Measurements from ENCODE around the gene PKP4. TPM values are rescaled to one million over a fixed set of nuclear protein-coding genes. Genes with fewer than 3 reads are reported as not detected.

The PKP4 gene
- total RNA-seq, 1 experiment from 2014 or later, result 55.2 TPM

DNA sequence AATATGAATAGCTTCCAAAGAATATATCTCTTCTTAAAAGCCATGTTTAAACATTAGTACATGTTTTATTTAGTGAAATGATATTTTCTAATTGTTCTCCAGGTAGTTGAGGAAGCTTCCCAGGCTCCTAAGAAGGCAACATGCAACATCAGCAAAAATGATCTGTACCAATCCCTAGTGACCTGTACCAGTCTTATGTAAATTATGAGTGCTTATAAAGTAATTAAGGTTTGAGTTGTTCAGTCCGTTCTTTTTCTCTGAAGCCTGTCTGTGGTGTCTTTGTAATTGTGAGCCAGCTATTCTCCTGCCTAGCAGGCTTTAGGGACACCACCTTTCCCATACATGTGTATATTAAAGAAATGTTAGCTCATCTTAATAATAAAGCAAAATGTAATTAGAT, 98.2 kb downstream of the PKP4 start:
- Histone ChIP-seq H3K79me2 (ENCODE audit: insufficient read depth, low read length) (no peaks in the 10 kb centered on the region), H3K4me3 (replicated peaks in 1 of 2; ENCODE audit: low read depth in 1 of 2, low read length in 2 of 2) (no peak overlapping the region), H3K4me2 (ENCODE audit: low read length) (no peak overlapping the region), H3K36me3 (ENCODE audit: control insufficient read depth in 1 of 2, insufficient read depth in 2 of 2, low read length in 2 of 2) (no peaks in the 10 kb centered on the region), H4K20me1 (ENCODE audit: insufficient read depth) (no peaks in the 10 kb centered on the region), H3K9me2 (ENCODE audit: insufficient read depth) (no peaks in the 10 kb centered on the region), H3K9ac (ENCODE audit: low read length) (no peak overlapping the region), H3K27ac (ENCODE audit: low read depth, low read length) (no peak overlapping the region), H3K27me3 (ENCODE audit: insufficient read depth, low read length) (no peaks in the 10 kb centered on the region), H3K4me1 (ENCODE audit: control insufficient read depth in 1 of 2, insufficient read depth in 2 of 2, low read length in 2 of 2) (no peaks in the 10 kb centered on the region), H2AFZ (ENCODE audit: low read depth, low read length, poor library complexity, severe bottlenecking) (no peak overlapping the region), H3K9me3 (ENCODE audit: control insufficient read depth in 1 of 2, insufficient read depth in 1 of 2, low read depth in 1 of 2, low read length in 2 of 2) (no peaks in the 10 kb centered on the region)
- BruUV-seq (replicated peaks), result no TSS peak
- no peak for ATAC-seq
- no peak for TF ChIP-seq CEBPB (IDR thresholded peaks at IDR 0.05; ENCODE audit: low read depth)
- DNase-seq (ENCODE audit: low read depth, low spot score), result no peak
- RAD21 ChIA-PET (ENCODE audit: low non-redundant PET in 1 of 2, low total read pairs in 2 of 2, uncharacterized antibody in 2 of 2, unreplicated experiment in 2 of 2), result no interaction called here
- POLR2A ChIA-PET, result no interaction called here
- intact Hi-C loops (cut with micrococcal nuclease), result no loop called here
- CTCF ChIA-PET, result no interaction called here

DNA sequence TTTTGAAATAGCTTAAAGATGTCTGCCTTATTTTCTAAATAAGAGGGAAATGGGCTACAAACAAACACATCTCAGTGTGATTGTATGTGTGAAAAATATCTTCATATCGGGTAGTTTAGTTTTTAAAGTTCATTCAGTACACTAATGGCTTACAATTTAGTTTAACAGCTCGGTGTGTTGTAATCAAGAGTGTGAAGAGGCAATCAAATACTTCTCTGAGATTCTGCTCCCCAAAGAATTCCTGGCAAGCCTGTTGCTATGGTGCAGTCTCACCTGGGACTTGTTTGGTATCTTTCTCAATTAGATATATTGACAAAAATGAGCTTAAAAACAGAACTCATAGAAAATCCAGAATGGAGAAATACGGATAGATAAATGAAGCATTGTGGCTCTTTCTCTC, 99.4 kb downstream of the PKP4 start:
- Histone ChIP-seq H3K9me3 (ENCODE audit: control insufficient read depth in 1 of 2, insufficient read depth in 1 of 2, low read depth in 1 of 2, low read length in 2 of 2) (no peaks in the 10 kb centered on the region), H3K79me2 (ENCODE audit: insufficient read depth, low read length) (no peaks in the 10 kb centered on the region), H3K9me2 (ENCODE audit: insufficient read depth) (no peaks in the 10 kb centered on the region), H3K27ac (ENCODE audit: low read depth, low read length) (no peak overlapping the region), H3K4me1 (ENCODE audit: control insufficient read depth in 1 of 2, insufficient read depth in 2 of 2, low read length in 2 of 2) (no peaks in the 10 kb centered on the region), H3K27me3 (ENCODE audit: insufficient read depth, low read length) (no peaks in the 10 kb centered on the region), H3K4me3 (replicated peaks in 1 of 2; ENCODE audit: low read depth in 1 of 2, low read length in 2 of 2) (no peak overlapping the region), H3K9ac (ENCODE audit: low read length) (no peak overlapping the region), H3K4me2 (ENCODE audit: low read length) (no peak overlapping the region), H3K36me3 (ENCODE audit: control insufficient read depth in 1 of 2, insufficient read depth in 2 of 2, low read length in 2 of 2) (no peaks in the 10 kb centered on the region), H2AFZ (ENCODE audit: low read depth, low read length, poor library complexity, severe bottlenecking) (no peak overlapping the region), H4K20me1 (ENCODE audit: insufficient read depth) (no peaks in the 10 kb centered on the region)
- BruUV-seq (replicated peaks), result no TSS peak
- CTCF ChIA-PET, result no interaction called here
- DNase-seq (ENCODE audit: low read depth, low spot score), result no peak
- POLR2A ChIA-PET, result no interaction called here
- ATAC-seq, result no peak
- TF ChIP-seq SRF (IDR thresholded peaks at IDR 0.05; ENCODE audit: low read depth) (no peak), RAD21 (IDR thresholded peaks at IDR 0.05; ENCODE audit: low read depth) (no peak), SP1 (IDR thresholded peaks at IDR 0.05; ENCODE audit: low read depth) (no peak), ZNF274 (IDR thresholded peaks at IDR 0.05; ENCODE audit: low read depth, low read length) (no peak), POLR2A (IDR thresholded peaks at IDR 0.05; ENCODE audit: borderline replicate concordance, extremely low read depth, insufficient read depth, insufficient read length) (no peak), ELF1 (IDR thresholded peaks at IDR 0.05; ENCODE audit: borderline replicate concordance, low read depth) (no peak), EGR1 (IDR thresholded peaks at IDR 0.05; ENCODE audit: low read depth) (no peak), CBX3 (IDR thresholded peaks at IDR 0.05; ENCODE audit: low read depth) (no peak), TCF7L2 (IDR thresholded peaks at IDR 0.05; ENCODE audit: borderline replicate concordance, extremely low read depth, insufficient read depth, insufficient read length) (no peak), ZFX (IDR thresholded peaks at IDR 0.05) (no peak), EZH2 (IDR thresholded peaks at IDR 0.05) (no peak)
- TF ChIP-seq, protein P1, sequence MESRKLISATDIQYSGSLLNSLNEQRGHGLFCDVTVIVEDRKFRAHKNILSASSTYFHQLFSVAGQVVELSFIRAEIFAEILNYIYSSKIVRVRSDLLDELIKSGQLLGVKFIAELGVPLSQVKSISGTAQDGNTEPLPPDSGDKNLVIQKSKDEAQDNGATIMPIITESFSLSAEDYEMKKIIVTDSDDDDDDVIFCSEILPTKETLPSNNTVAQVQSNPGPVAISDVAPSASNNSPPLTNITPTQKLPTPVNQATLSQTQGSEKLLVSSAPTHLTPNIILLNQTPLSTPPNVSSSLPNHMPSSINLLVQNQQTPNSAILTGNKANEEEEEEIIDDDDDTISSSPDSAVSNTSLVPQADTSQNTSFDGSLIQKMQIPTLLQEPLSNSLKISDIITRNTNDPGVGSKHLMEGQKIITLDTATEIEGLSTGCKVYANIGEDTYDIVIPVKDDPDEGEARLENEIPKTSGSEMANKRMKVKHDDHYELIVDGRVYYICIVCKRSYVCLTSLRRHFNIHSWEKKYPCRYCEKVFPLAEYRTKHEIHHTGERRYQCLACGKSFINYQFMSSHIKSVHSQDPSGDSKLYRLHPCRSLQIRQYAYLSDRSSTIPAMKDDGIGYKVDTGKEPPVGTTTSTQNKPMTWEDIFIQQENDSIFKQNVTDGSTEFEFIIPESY (IDR thresholded peaks at IDR 0.05; ENCODE audit: extremely low read depth, insufficient replicate concordance, low read length), result no peak
- TF ChIP-seq, protein P2, sequence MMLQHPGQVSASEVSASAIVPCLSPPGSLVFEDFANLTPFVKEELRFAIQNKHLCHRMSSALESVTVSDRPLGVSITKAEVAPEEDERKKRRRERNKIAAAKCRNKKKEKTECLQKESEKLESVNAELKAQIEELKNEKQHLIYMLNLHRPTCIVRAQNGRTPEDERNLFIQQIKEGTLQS (IDR thresholded peaks at IDR 0.05), result no peak
- RAD21 ChIA-PET (ENCODE audit: low non-redundant PET in 1 of 2, low total read pairs in 2 of 2, uncharacterized antibody in 2 of 2, unreplicated experiment in 2 of 2), result no interaction called here
- intact Hi-C loops (cut with micrococcal nuclease), result no loop called here

All from HCT116 (cell line).